Head of caudate nucleus (tissue), 42 donors: ENCODE results near the gene HGFAC.
"Not testable (repeated sequence)": the region's sequence is repeated elsewhere in the genome, so short reads cannot be mapped to it uniquely, and the experiment has no call there.

Source experiments
- DNase-seq, 42 donors: peaks; one replicate each; pipeline versions ENCODE4 v3.0.0 to v3.0.0-alpha.2; 2020 to 2021; ENCODE audit warnings: mixed read lengths in 7 of 42
- intact Hi-C: fragments of 100-400 bp; cut with DNase I; formaldehyde crosslinking; loops from one replicate; pipeline ENCODE4 v1.15.0; 2022

Gene HGFAC

DNA sequence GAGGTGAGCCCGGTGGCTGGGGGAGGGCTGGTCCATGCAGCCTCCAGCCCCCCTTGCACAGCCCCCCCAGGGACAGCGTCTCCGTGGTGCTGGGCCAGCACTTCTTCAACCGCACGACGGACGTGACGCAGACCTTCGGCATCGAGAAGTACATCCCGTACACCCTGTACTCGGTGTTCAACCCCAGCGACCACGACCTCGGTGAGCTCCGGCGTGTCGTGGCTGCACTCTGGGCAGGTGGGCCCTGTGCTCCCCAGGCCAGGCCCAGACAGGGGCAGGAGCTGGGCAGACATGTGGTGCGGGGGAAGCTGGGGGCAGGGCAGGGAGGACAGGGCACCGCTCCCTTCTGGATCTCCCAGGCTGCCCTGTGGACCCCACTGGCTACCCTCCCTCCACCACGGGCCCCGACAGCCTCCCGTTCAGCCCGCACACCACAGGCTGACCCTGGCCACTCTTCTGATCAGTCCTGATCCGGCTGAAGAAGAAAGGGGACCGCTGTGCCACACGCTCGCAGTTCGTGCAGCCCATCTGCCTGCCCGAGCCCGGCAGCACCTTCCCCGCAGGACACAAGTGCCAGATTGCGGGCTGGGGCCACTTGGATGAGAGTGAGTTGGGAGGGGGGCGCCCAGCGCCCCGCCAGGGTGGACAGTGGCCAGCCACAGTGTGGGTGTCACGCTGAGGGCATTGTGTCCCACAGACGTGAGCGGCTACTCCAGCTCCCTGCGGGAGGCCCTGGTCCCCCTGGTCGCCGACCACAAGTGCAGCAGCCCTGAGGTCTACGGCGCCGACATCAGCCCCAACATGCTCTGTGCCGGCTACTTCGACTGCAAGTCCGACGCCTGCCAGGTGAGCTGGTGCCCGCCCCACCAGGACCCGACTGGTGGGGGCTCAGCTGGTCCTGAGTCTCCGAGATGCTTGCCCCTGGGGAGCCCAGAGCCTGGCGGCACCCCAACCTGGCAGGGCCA lies 5.9 kb downstream of the HGFAC start:
- intact Hi-C loops, result loop anchor here (10.0 kb wide), 1 partner anchor 243 kb away; no protein-coding TSS in a partner anchor
- DNase-seq, result no peak

DNA sequence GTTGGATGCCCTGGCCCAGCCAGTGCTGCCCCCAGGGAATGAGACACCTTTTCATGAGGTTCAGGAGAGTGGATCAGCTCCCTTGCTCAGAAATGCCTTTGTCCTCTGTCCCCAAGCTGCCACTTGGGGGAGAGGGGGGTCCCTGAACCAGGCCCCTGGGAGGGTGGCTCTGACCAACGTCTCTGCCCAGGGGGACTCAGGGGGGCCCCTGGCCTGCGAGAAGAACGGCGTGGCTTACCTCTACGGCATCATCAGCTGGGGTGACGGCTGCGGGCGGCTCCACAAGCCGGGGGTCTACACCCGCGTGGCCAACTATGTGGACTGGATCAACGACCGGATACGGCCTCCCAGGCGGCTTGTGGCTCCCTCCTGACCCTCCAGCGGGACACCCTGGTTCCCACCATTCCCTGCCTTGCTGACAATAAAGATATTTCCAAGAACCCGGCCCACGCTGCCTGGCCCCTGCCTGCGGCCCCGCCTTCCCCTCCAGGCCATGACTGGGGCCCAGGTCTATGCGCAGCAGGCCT lies 7.3 kb downstream of the HGFAC start:
- no peak for DNase-seq
- intact Hi-C loops, result loop anchor here (10.0 kb wide), 1 partner anchor 244 kb away; no protein-coding TSS in a partner anchor

DNA sequence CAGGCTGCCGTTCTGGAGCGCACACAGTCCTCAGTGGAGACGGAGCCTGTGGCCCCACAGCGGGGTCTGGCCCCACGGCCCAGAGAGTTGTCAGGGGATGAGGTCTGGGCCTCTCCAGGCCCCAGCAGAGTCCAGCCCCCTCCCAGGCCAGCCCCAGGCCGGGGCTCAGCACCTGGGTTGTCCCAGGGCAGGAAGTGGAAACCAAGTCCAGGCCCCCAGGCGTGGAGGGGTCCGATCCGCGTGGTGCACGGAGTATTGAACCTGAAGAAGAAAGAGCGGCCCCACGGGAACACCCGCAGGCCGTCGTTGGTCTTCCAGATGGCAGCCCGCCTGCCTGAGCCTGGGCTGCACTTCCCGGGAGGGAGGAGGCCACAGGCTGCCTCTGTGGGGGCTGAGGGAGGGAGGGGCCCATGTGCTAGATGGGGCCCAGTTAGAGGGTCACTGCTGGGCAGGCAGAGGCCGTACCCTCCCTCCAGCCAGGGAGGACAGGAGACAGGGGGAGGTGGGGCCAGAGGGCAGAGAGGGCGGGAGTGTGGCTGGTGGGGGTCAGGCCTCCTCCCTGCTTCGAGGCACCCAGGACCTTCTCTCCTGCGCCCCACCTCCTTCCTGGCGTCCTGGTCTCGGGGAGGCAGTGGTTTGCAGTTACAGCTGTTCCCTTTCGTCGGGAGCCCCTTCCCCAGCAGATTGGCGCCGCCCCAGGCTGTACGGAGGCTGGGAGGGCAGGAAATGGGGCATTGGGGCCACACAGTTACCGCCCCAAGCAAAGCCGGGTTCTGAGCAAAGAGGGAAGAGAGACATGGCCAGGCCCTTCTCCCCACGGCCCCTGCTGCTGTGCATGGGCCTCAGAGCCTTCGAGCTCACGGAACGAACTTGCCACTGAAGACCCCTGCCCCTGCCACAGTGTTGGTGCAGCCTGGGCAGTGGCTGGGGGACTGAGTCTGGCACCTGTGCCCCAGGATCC lies 8.1 kb downstream of the HGFAC start:
- no peak for DNase-seq
- intact Hi-C loops, result loop anchor here (10.0 kb wide), 1 partner anchor 245 kb away; no protein-coding TSS in a partner anchor

DNA sequence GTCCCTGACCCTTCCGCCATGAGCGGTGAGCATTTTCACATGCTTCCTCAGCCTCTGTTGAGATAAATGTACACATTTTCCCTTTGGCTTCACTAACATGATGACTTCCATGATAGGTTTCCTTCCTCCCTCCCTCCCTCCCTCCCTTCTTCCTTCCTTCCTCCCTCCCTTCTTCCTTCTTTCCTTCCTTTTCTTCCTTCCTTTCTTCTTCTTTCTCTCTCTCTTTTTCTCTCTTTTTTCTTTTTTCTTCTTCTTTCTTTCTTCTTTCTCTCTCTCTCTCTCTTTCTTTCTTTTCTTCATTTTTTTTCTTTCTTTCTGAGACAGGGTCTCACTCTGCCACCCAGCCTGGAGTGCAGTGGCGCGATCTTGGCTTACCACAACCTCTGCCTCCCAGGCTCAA lies 8.9 kb downstream of the HGFAC start:
- intact Hi-C loops, result no loop called here
- no peak for DNase-seq

DNA sequence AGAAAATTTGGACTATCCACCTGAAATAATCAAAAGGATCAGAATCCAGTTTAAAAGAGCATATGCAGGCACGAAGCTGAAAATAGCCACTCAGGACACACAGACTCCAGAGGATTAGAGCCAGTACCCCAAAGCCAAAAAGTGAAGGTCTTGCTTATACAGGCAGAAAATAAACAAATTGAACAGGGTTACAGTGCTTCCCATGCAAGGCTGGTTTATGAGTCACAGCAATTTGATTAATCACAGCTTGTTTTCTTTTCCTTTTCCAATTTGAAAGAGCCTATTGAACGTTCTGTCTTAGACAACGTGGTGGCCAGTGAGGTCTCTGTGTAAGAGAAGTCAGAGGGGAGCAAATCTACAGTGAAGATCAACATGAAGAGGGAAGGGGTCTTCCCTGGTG lies 10.2 kb downstream of the HGFAC start:
- DNase-seq, result no peak
- intact Hi-C loops, result no loop called here

DNA sequence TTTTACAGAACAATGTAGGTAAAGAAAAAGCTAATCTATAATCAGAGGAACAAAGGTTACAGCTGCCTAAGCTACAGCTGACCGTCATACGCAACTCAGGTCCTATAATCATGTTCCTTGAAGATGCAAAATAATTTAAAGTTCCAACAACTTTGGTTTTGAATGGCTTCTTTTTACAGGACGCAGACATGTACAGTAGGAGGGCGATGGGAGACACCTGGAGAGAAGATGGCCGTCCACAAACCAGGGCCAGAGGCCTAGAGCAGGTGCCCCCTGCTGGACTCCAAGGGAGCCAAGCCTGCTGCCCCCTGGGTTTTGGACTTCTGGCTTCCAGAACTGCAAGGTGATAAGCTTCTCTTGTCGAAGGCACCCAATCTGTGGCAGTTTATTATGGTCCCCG lies 10.6 kb downstream of the HGFAC start:
- DNase-seq, result no peak
- intact Hi-C loops, result no loop called here

DNA sequence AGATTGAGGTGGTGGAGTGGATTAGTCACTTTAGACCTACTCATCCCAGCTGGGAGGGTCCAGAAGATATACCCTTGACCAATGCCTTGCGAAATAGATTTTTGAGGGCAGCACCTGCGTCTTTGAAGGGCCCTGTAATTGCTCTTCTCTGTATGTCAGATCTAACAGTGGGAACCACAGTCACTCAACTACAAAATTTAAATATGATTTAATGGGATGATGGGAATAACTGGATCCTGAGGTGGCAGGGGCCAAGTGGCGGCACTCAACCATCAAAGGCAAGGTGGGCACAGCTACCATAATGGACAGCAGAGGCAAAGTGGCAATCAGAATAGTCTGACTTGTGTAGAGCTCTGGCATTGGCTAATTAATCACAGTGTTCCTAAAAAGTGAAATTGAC lies 13.8 kb downstream of the HGFAC start:
- intact Hi-C loops, DNase-seq: not testable (repeated sequence)

DNA sequence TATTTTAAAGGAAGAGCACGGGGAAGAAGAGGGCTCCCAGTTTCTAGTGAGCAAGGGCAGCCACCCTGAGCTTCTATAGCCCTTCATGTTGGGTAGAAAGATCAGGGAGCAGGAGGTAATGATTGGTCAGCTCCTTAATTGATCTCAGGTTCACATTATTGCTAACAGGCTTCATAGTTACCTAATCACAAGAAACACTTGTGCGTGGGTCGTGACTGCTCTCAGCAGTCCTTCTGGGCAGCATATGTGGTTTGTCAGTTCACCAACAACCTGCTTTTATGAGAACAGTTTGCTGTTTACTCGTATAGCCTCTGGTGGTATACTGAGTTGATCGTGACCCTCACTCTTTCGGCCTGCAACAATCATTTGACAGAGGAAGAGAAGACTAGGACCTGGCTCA lies 16.6 kb downstream of the HGFAC start:
- intact Hi-C loops, result no loop called here

DNA sequence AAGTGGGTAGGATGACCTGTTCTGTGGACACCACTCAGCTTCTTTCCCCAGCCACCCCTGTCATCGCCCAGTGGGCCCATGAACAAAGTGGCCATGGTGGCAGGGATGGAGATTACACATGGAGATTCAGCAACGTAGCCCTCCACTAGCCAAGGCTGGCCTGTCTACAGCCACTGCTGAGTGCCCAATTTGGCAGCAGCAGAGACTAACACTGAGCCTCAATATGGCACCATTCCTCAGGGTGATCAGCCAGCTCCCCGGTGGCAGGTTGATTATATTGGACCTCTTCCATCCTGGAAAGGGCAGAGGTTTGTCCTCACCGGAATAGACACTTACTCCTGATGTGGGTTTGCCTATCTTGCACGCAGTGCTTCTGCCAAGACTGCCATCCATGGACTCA lies 17.4 kb downstream of the HGFAC start:
- intact Hi-C loops, DNase-seq: not testable (repeated sequence)

More for the DNA sequence above, 16.6 kb downstream of the HGFAC start:
- DNase-seq, result no peak

DNA sequence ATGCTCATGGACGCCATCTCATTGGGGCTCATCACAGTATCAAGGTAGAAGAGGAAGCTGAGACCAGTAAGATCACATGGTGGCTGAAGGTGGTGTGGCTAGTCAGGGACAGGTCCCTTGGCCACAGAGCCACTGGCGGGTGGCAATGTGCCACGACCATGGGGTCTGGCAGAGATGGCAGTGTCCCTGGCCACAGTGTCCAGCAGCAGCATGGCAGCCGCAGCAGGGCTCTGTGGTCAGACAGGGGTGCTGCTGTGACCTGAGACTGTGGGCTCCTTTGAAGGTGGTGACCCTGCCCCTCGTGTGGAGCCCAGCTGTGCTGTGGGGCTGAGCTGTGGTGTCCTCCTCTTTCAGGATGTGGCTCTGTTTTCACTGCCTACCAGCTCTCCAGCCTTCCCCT lies 19.2 kb downstream of the HGFAC start:
- no peak for DNase-seq

DNA sequence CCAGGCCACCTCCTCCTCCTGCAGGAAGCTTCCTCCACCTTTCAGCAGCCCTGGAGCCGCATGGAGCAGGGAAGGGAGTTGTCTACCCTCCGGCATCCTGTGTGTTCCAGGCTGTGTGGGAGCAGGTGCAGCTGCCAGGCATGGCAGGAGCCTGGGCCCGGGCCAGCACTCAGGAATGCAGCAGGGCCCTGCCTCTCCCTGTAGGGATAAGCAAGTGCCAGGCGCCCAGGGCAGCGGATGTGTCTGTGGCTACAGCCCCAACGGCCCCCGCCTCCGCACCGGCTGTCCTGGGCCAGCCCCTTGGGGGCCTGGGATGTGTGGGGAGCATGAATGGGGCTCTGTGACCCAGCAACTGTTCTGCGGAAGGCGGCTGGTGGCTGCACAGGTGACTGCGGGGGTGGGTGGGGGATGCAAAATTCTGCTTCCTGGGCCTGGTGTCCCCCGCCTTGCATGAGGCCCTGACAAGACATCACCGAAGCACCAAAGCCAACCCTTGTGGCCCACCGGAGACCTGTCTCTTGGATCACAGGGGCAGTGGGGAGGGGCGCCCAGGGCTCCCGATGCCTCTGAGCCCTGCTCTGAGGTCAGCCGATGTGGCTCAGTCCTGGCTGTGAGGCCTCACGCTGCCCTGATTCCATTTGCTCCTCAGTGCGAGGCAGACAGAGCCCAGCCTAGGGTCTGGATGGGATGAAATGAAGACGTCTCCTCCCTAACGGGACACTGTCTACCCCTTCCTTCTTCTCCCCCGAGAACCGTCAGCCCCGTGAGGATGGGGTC lies 19.9 kb downstream of the HGFAC start:
- no peak for DNase-seq
- intact Hi-C loops, result no loop called here

More for the DNA sequence above, 19.2 kb downstream of the HGFAC start:
- intact Hi-C loops, result no loop called here

DNA sequence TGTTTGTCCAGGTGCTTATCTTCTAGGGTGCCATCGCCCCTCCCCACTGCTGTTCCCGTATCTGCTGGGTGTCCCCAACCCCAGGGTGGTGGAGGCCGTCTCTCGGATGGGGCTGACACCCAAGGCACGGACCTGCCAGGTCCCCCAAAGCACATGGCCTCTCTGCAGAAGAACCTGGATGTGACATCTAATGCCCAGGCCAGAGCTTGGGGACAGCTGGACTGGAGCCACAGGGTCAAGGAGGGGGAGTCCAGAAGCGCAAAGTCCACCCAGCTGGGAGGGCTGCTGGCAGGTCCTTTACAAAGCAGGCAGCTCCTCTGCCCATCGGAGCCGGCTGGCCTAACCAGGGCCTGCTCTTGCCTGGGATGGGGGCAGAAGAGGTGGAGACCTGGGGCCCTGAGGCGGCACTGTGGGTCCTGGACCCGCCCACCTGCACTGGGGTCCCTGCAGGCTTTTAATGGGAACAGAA lies 20.6 kb downstream of the HGFAC start:
- no peak for DNase-seq
- intact Hi-C loops, result no loop called here

DNA sequence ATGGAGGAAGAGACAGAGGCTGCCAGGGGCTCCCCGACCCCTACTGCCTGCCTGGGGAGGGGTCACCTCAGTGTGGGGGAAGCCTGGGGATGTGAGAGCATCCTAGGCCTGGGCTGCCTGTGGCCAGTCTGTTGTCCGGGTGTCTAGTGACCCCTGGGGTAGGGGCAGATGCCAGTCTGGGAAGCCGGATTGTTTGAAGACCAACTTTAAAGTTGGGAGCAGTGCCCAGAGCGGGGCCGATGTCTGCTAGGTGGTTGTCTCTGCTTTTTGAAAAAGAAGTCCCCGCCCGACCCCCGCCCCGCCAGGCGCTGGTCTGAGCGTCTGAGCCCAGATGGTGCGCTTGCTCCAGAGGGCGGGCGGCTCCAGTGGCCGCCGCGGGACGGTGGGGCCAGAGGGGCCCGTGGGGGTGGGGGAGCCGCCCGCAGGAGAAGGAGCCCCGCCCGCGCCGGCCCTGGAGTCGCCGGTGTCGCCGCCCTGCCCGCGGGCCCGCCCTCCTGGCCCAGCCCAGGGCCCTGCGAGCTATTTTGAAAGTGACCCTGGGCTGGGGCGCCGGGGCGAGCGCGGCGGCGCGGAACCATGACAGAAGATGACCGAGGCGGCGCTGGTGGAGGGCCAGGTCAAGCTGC lies 21.1 kb downstream of the HGFAC start, which contains the start of gene DOK7:
Gene DOK7 (plus strand): TSS at position 517 of the 626 bp plus-strand sequence. CDS start 70 bp downstream, at position 587.
- DNase-seq, result no peak
- intact Hi-C loops, result no loop called here

DNA sequence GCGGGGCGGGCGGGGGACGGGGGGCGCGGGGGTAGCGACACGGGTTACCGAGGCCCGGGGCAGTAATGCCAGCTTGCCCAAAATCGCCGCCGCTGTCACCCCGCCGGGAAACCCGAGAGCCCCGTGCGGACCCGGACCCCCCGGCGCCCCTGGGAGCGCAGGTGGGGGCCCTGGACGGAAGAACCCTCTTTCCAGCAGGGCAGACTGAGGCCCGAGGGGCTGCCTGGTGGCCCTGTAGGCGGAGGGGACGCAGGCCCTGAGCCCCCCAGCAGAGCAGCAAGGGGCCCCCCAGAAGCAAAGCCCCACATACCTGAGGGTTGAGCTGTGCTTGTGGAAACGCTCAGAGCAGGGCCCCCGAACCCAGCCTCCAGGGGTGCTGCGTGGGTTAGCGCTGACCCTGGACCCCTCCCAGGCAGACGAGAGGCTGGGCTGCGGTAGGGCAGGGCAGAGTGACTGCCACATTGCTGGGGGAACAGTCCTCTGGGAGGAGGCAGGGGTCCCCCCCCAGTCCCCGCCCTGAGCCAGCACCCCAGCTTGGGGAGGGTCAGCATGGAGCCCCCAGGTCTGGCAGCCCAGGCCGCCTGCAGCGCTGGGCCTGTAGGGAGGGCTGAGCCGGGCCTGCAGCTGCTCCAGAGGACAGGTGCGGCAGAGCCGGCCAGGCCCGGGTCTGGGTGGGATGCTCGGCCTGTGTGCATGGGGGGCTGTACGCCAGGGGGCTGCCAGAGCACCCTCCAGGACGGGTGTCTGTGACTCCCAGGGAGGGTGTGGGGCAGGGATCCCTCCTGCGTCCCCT lies 22.0 kb downstream of the HGFAC start:
- intact Hi-C loops, result no loop called here

DNA sequence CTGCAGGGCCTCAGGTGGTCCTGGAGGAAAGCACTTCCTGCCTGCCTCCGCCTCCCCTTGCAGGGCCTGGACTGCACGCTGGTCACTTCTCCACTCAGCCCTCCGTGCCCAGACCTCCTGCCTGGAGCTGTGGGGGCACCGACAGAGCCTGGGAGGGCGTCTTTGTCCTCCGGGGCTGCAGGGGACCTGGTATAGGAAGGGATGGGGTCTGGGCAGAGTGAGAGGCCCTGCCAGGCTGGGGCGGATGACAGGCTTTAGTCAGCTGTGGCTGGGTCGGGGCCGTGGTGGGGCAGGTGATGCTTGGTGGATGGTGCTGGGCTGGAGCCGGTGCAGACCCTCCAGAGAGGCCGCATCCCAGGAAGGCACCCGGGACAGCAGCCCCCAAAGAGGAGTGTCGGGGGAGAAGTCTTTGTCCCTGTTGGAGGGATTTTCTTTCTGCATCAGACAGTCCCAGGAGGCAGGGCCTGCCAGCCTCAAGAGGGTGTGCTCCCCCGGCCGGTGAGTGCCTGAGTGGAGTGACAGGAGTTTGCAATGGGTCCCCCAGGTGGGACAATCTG lies 22.7 kb downstream of the HGFAC start:
- intact Hi-C loops, result no loop called here
- no peak for DNase-seq

More for the DNA sequence above, 22.0 kb downstream of the HGFAC start:
- DNase-seq, result no peak

DNA sequence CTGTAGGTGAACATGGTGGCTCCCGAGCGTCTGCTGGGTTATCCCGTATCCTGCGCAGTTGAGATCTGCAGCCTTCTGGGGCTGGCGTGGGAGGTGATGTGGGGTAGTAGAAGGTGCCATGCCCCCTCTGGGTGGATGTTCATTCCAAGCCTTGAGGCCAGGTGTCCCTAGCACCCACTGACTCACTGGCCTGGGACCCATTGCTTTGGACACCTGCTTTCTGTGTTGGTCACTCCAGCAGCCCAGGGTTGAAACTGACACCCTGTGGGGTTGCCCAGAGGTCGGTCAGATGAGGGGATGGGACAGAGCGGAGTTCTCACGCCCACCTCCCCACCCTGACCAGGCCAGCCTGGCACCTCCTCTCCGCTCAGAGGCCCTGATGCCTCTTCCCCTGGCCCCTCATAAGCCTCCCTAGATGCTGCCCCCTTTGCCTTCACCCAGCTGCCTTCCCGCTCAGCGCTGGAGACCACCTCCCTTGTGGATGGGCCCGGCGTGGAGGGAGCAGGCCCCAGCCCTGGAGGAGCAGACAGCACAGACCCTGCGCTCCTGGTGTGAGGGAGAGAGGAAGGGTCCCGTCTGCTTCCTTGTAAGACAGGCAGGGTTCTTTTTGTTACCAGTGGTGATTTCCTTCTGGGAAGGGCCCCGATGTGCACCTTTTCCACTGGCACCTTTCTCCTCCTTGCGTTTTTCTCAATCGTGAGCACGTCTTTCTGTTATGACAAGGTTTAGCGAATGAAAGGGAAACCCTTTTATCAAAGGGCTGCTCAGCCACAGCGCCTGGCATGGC lies 23.3 kb downstream of the HGFAC start:
- DNase-seq, result no peak
- intact Hi-C loops, result no loop called here
